Fibroblast of lung (primary cell): Measurements from ENCODE around the gene FBXW12.

Experiments
- CTCF ChIP-seq, 2 donors: IDR thresholded peaks in 1 of 2; conservative IDR thresholded peaks in 1 of 2; 1 replicate in 1 of 2; 2 replicates in 1 of 2; pipeline ENCODE4 v1.5.1; 2011 to 2012; ENCODE audit warnings: low read length in 2 of 2, control low read depth in 1 of 2, inconsistent platforms in 1 of 2, low read depth in 1 of 2, mild to moderate bottlenecking in 1 of 2
- EZH2 ChIP-seq: IDR thresholded peaks from 2 replicates; pipeline ENCODE4 v1.5.1; 2012; ENCODE audit warnings: low read length, control low read depth, mild to moderate bottlenecking; ENCODE audit errors: missing control alignments

DNA sequence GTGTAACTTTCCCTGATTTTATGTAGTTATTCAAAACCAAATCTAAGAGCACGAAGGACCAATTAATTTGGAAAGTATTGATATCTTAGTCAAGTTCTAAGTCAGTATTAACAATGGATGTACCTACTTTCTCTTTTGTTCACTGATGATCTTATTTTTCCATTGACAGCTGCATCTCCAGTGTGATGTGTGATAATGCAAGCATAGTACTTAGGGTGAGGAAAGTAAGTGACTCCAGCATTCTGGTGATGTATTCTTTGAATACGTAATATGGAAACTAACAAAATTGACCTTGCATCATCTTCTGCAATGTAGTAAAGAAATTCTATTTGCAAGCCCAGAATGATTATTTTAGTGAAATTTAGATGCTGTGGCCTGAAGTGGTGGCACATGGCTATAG, 22.4 kb downstream of the FBXW12 start:
- TF ChIP-seq CTCF (conservative IDR thresholded peaks at IDR 0.05 in 1 of 2, IDR thresholded peaks at IDR 0.05 in 1 of 2; ENCODE audit: low read depth in 1 of 2, low read length in 2 of 2): no peak
- TF ChIP-seq EZH2: no peak
